ENCODE measurements around the gene F12.
"Not testable (repeated sequence)": the region's sequence is repeated elsewhere in the genome, so short reads cannot be mapped to it uniquely, and the experiment has no call there.

The F12 gene

GRCh38 chr5:177370488-177371119 lies 38.8 kb downstream of the F12 start:
- DNase-seq (ENCODE audit: low read depth in 3 of 3, low spot score in 1 of 3), result peak in 1 of 3 donors; percentile 59

- no peak for DNase-seq (ENCODE audit: low read depth in 3 of 3, low spot score in 1 of 3)
Measured at GRCh38 chr5:177369645-177370440, 39.5 kb downstream of the F12 start.

DNA sequence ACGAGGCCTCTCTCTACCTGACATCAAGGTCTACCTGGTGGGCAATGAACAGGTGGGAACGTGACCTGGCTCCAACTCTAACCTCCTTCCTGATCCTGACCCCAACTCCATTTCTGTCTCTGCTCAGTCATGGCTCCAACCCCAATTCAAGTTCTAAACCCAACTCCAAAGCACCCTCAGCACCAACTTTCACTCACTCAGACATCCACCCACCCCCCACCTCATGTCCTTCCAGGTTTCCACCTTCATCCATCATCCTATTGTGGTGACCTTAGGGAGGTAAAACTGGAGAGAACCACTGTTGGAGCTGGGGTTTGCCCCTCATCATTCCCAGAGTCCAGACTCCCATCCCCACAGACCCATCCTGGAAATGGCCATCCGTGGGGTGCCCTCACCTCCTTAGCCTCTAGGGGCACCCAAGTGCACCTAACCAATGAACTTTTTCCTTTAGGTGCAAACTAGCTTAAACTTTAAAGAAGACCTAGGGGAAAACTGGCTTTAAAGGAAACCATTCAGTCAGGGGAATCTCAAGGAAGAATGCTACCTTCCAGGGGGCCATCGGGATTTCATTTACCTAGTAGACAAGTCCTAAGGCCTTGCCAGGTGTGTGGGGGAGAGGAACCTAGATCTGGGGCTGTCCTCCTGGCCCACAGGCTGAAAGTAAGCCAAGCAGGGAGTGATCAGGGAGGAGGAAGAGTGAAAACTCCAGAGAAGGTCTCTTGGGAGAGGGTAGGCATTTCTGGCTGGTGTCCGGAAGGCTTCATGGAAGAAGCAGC lies 40.3 kb downstream of the F12 start:
- no peak for DNase-seq (ENCODE audit: low read depth in 3 of 3, low spot score in 1 of 3)

DNA sequence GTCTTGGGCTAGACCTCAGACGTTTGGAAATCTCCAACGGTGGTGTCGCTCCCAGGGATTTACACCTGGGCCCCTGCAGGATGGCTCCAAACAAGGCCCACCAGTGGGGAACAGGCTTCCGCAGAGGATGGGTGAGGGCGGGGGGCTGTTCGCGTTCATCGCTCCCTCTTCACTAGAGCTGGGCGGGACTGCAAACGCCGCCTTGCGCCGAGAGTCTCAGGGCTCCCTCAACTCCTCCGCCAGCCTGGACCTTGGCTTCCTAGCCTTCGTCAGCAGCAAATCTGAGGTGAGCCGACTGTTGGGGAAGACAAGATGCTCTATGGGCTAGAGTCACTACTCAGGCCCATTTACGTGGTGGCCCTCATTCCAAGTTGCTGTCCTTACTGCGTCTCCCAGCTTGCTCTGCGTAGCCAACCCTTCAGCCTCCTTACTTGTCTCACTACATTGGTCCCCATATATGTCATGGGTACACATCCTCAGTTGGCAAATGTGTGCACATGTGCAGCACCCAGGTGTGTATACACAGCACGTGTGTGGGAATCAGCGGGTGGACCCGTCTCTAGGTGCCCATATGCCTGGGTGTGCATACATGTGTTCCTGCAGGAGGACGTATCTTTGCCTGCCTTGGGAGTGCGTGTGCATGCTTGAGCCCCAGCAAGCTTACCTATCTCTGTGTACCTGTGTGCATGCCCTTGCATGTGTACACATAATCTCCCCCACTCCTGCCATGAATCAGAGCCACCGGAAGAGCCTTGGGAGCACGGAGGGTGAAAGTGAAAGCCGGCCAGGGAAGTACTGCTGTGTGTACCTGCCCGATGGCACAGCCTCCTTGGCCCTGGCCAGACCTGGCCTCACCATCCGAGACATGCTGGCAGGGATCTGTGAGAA lies 41.1 kb downstream of the F12 start:
- no peak for DNase-seq (ENCODE audit: low read depth in 3 of 3, low spot score in 1 of 3)

GRCh38 chr5:177367323-177367848 lies 42.0 kb downstream of the F12 start:
- DNase-seq (ENCODE audit: low read depth in 3 of 3, low spot score in 1 of 3), result no peak

DNA sequence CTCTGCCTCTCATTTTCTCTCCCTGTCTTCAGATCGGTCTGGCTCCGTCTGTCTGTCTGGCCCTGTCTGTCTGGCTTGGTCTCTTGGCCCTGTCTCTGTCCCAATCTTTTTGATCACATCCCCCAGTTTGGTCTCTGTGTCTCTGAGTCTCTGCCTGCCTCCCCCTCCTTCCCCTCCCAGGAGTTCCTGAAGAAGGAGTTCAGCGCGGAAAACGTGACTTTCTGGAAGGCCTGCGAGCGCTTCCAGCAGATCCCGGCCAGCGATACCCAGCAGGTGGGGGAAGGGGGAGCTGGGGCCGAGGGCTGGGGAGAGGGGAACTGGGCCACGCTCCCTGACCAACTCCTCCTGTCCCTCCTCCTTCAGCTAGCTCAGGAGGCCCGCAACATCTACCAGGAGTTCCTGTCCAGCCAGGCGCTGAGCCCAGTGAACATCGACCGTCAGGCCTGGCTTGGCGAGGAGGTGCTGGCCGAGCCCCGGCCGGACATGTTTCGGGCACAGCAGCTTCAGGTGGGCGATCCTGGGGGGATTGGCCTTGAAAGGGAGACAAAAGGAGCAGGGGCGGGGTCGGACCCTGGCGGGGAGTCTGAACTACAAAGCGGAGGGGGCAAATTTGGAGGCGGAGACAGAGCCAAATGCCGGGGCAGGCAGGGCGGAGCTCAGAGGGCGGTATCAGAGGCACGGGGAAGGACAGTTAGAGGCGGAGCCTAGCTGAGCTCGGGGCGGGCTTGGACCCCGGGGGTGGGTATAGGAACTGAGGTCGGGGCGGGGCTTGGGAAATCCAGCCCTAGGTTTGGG lies 42.6 kb downstream of the F12 start:
- no peak for DNase-seq (ENCODE audit: low read depth in 3 of 3, low spot score in 1 of 3)

DNA sequence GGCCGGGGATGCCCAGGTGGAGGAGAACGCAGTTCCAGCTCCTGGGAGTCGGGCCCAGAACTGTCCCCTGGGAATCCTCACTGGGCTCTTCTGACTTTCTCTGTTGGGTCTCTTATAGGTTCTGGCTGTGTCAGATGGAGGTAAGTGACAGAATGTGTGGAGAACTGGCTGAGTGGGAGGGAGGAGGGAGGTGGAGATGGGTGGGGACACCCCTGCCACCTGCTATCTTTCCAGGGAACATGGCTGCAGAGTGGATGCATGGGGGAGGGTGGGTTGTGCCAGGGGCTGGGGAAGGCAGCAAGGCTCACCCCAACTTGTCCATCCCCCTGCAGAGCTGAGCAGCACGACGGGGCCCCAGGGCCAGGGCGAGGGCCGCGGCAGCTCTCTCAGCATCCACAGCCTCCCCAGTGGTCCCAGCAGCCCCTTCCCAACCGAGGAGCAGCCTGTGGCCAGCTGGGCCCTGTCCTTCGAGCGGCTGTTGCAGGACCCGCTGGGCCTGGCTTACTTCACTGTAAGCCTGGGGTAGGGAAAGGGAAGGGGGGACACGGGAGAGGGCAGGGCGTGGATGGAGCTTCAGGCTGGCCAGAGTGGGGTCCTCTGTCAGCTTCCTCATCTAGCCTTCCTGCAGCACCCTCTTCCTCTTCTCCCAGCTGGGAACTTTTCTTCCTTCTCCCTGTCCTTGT lies 43.4 kb downstream of the F12 start:
- DNase-seq (ENCODE audit: low read depth in 3 of 3, low spot score in 1 of 3), result no peak

DNA sequence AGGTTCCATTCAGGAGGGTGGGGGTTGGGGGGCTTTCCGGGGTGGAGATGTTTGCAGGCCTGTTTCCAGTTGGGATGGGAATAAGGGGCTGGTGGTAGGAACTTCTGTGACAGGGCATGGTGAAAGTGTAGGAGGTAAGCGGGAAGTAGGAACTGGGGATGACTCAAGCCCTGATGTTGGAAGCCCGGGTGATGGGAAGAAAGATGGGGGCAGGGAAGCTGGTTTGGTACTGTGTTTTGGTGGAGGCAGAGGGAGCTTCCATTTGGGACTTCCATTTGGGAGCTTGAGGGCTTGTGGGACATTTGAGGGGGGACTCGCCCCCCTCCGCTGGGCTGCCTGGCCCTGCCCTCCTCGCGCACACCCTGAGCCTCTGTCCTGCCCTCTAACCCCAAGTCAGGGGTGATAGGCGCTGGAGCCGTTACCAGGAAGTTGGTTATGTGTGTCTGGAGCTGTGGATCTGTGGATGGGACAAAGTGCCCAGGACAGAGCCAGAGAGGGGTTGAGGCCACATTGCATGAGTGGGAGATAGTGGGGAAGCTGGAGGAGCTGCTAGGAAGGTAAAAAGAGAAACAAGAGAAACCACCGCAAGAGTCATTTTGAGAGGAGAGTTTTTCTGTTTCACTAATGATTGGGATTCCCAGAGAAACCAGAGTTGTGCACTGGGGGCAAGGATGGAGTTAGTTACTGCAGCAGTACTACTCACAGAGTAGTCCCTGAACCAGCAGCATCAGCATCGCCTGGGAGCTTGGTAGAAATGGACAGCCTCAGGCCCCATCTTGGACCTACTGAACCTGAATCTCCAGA lies 45.0 kb downstream of the F12 start:
- DNase-seq (ENCODE audit: low read depth in 3 of 3, low spot score in 1 of 3), result no peak

DNA sequence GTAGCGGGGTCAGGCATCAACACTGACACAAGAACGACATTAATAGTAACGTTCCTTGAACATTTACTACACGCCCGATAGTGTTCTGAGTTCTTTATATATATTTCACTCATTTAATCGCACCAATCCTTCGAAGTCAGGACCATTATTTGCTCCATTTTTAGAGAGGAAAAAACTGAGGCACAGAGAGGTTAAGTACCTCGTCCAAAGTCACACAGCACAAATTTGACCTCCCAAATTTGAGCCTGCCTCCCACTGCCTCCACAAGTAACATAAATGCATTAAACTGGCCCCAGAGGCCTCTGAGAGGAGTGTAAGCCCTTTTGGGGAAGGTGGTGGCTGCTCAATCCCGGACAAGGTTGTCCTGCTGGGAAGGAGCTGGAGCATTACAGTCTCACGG lies 45.8 kb downstream of the F12 start:
- no peak for DNase-seq (ENCODE audit: low read depth in 3 of 3, low spot score in 1 of 3)

GRCh38 chr5:177362610-177363507 lies 46.5 kb downstream of the F12 start:
- DNase-seq (ENCODE audit: low read depth in 3 of 3, low spot score in 1 of 3), result peak; percentile 29 to 62 (median 45)

- DNase-seq (ENCODE audit: low read depth in 3 of 3, low spot score in 1 of 3), result no peak
Measured at GRCh38 chr5:177362292-177362609, 47.1 kb downstream of the F12 start.

GRCh38 chr5:177361418-177362291 lies 47.7 kb downstream of the F12 start:
- DNase-seq (ENCODE audit: low read depth in 3 of 3, low spot score in 1 of 3), result no peak

- DNase-seq (ENCODE audit: low read depth in 3 of 3, low spot score in 1 of 3), result not testable (repeated sequence)
Measured at GRCh38 chr5:177360740-177361139, 48.6 kb downstream of the F12 start.

DNA sequence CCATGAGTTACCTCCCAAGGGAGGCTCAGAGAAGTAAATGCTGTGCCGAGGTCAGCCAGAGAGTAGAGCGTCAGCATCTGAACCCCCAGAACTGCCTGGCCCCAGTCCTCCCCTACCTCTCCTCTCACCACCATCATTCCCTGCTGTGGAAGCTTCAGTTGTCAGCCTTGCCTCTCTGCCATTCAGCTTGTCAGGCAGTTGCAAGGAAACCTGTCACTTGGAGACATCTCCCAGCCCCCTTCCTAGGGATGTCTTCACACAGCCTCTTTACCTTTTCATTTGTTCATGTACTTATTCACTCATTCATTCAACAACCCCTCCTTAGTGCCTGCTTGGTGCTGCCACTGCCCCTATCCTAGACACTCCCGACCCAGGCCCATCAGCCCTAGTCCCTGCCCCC lies 49.5 kb downstream of the F12 start:
- no peak for DNase-seq (ENCODE audit: low read depth in 3 of 3, low spot score in 1 of 3)

- DNase-seq (ENCODE audit: low read depth in 3 of 3, low spot score in 1 of 3), result no peak
Measured at GRCh38 chr5:177359451-177359851, 49.9 kb downstream of the F12 start.

DNA sequence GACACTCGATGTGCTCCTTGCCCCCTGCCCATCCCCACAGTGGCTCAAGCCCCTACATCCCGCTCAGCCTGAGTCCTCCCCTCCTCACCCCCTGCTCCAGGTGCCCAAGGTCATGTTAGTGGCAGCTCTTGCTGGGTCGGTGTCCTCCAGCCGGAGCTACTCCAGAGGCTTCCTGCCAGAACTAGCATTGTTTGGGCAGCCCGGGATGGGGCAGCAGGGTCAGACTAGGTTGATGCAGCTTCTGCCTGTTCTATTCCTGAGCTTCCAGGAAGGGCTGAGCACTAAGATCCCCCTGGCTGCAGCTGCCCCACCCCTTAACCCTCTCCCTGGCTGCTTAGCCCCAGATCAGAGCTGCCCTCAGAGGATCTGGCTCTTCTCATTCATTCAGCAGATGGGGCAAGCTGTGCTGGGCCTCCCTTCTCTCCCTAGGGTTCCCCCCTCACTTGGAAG lies 51.0 kb downstream of the F12 start:
- DNase-seq (ENCODE audit: low read depth in 3 of 3, low spot score in 1 of 3), result no peak
